Left cardiac atrium (tissue), 4 donors: ENCODE data around the gene SLC24A3. TPM values are rescaled to one million over a fixed set of nuclear protein-coding genes. Genes with fewer than 3 reads are reported as not detected.
A peak's percentile ranks its signal among the peaks of the same experiment; 100 is the strongest.

Source experiments
- ATAC-seq, 2 donors: fragments of 200-7000 bp; cut with Tn5 transposase; one replicate each; pipeline ENCODE4 v1.9.1; 2020; ENCODE audit warnings: mild to moderate bottlenecking in 2 of 2, moderate library complexity in 2 of 2
- DNase-seq: peaks from one replicate; pipeline ENCODE4 v3.0.0-alpha.2; 2020
- intact Hi-C, 2 donors: fragments of 100-400 bp; cut with DNase I; formaldehyde crosslinking; loops; one replicate each; pipeline versions ENCODE4 v1.14.1 to v1.15.1; 2022 to 2023
- total RNA-seq, 2 donors: library from RNA; stranded (reverse); fragmentation: NEBNext Ultra II Directional; extraction: Animal tissue kit (Norgen Biotek cat#: 25700); gene quantifications; one replicate each; pipeline ENCODE4 v1.2.1, GENCODE V29; 2021
- donor health status: DM: no; HTN: yes; CAD: no.
- donor health status: DM: no; HTN: yes; CAD: no; lungs with severe emphysema.
- donor health status: DM: yes; HTN: yes; CAD: no.
- donor health status: Dilated cardiomyopathy.

SLC24A3 gene
- total RNA-seq, 2 donors from 2014 or later: 2.1 to 4.1 TPM

GRCh38 chr20:19291024-19291817, 78.8 kb downstream of the SLC24A3 start:
- DNase-seq: no peak
- intact Hi-C loops: no loop called here
- peak in 1 of 2 donors; percentile 38 for ATAC-seq

GRCh38 chr20:19291818-19292132, 79.3 kb downstream of the SLC24A3 start:
- ATAC-seq (no peak), DNase-seq (no peak)
- intact Hi-C loops: no loop called here

- ATAC-seq (no peak), DNase-seq (no peak)
- intact Hi-C loops: no loop called here
These were observed 79.8 kb downstream of the SLC24A3 start for GRCh38 chr20:19292254-19292653.

GRCh38 chr20:19295076-19295475, 82.6 kb downstream of the SLC24A3 start:
- DNase-seq (no peak), ATAC-seq (no peak)
- intact Hi-C loops: no loop called here

GRCh38 chr20:19298652-19299051, 86.2 kb downstream of the SLC24A3 start:
- intact Hi-C loops: no loop called here
- DNase-seq: no peak
- no peak for ATAC-seq

- no peak for ATAC-seq
- no peak for DNase-seq
- intact Hi-C loops: no loop called here
These were observed 88.0 kb downstream of the SLC24A3 start for GRCh38 chr20:19300395-19300794.

GRCh38 chr20:19301142-19301541, 88.7 kb downstream of the SLC24A3 start:
- ATAC-seq: no peak
- DNase-seq: no peak
- intact Hi-C loops: no loop called here

GRCh38 chr20:19301843-19302242, 89.4 kb downstream of the SLC24A3 start:
- ATAC-seq (no peak), DNase-seq (no peak)
- intact Hi-C loops: no loop called here

- ATAC-seq: no peak
- intact Hi-C loops: no loop called here
- no peak for DNase-seq
These were observed 90.3 kb downstream of the SLC24A3 start for GRCh38 chr20:19302714-19303113.

- intact Hi-C loops: no loop called here
- ATAC-seq (no peak), DNase-seq (no peak)
These were observed 91.9 kb downstream of the SLC24A3 start for GRCh38 chr20:19304389-19304788.

GRCh38 chr20:19304886-19305415, 92.5 kb downstream of the SLC24A3 start:
- intact Hi-C loops: no loop called here
- no peak for DNase-seq
- no peak for ATAC-seq

GRCh38 chr20:19308146-19308545, 95.7 kb downstream of the SLC24A3 start:
- peak in 1 of 2 donors; percentile 44 for ATAC-seq
- intact Hi-C loops: no loop called here
- DNase-seq: no peak

GRCh38 chr20:19310541-19310940, 98.1 kb downstream of the SLC24A3 start:
- ATAC-seq (no peak), DNase-seq (no peak)
- intact Hi-C loops: no loop called here

GRCh38 chr20:19313342-19314069, 101.1 kb downstream of the SLC24A3 start:
- DNase-seq: no peak
- intact Hi-C loops: no loop called here
- no peak for ATAC-seq

GRCh38 chr20:19314621-19315020, 102.2 kb downstream of the SLC24A3 start:
- ATAC-seq (no peak), DNase-seq (no peak)
- intact Hi-C loops: no loop called here

GRCh38 chr20:19317237-19318069, 105.0 kb downstream of the SLC24A3 start:
- intact Hi-C loops: no loop called here
- ATAC-seq (peak in 1 of 2 donors; percentile 77), DNase-seq (no peak)

GRCh38 chr20:19318610-19319009, 106.2 kb downstream of the SLC24A3 start:
- DNase-seq (no peak), ATAC-seq (no peak)
- intact Hi-C loops: no loop called here

GRCh38 chr20:19320005-19320404, 107.6 kb downstream of the SLC24A3 start:
- ATAC-seq (no peak), DNase-seq (no peak)
- intact Hi-C loops: no loop called here

GRCh38 chr20:19321176-19321575, 108.7 kb downstream of the SLC24A3 start:
- ATAC-seq (no peak), DNase-seq (no peak)
- intact Hi-C loops: no loop called here
